Measurements from ENCODE around the gene MAGI2.

Gene MAGI2

GRCh38 chr7:78770422-78771410 is 682.8 kb downstream of the MAGI2 start:
- no peak for DNase-seq

GRCh38 chr7:78769481-78770101 is 683.9 kb downstream of the MAGI2 start:
- no peak for DNase-seq

GRCh38 chr7:78768859-78769258 is 684.6 kb downstream of the MAGI2 start:
- DNase-seq: no peak

- no peak for DNase-seq
Observed at GRCh38 chr7:78765943-78766729, 687.3 kb downstream of the MAGI2 start.

GRCh38 chr7:78764571-78764970 is 688.9 kb downstream of the MAGI2 start:
- no peak for DNase-seq

GRCh38 chr7:78762625-78763024 is 690.8 kb downstream of the MAGI2 start:
- DNase-seq: no peak

GRCh38 chr7:78760620-78761355 is 692.7 kb downstream of the MAGI2 start:
- DNase-seq: no peak

- DNase-seq: no peak
Observed at GRCh38 chr7:78752554-78752953, 700.9 kb downstream of the MAGI2 start.

- no peak for DNase-seq
Observed at GRCh38 chr7:78751253-78751652, 702.2 kb downstream of the MAGI2 start.

GRCh38 chr7:78749052-78749746 is 704.3 kb downstream of the MAGI2 start:
- DNase-seq: no peak

GRCh38 chr7:78747592-78747991 is 705.9 kb downstream of the MAGI2 start:
- DNase-seq: no peak

- no peak for DNase-seq
Observed at GRCh38 chr7:78746301-78746700, 707.2 kb downstream of the MAGI2 start.

- DNase-seq: no peak
Observed at GRCh38 chr7:78742694-78743093, 710.8 kb downstream of the MAGI2 start.

GRCh38 chr7:78736548-78736947 is 716.9 kb downstream of the MAGI2 start:
- no peak for DNase-seq

GRCh38 chr7:78734626-78735025 is 718.8 kb downstream of the MAGI2 start:
- DNase-seq: no peak

- no peak for DNase-seq
Observed at GRCh38 chr7:78720066-78720465, 733.4 kb downstream of the MAGI2 start.

GRCh38 chr7:78718212-78718611 is 735.3 kb downstream of the MAGI2 start:
- DNase-seq: no peak

GRCh38 chr7:78716876-78717275 is 736.6 kb downstream of the MAGI2 start:
- no peak for DNase-seq

- DNase-seq: no peak
Observed at GRCh38 chr7:78714356-78714755, 739.1 kb downstream of the MAGI2 start.

- no peak for DNase-seq
Observed at GRCh38 chr7:78712111-78712510, 741.4 kb downstream of the MAGI2 start.

GRCh38 chr7:78709658-78710057 is 743.8 kb downstream of the MAGI2 start:
- no peak for DNase-seq

GRCh38 chr7:78704504-78704903 is 749.0 kb downstream of the MAGI2 start:
- no peak for DNase-seq

All from activated CD4-positive, alpha-beta T cell treated with anti-CD3 and anti-CD28 coated beads for 4 hours (primary cell).